Mesangial cell (primary cell): ENCODE data around the gene GPX7. TPM values are rescaled to one million over a fixed set of nuclear protein-coding genes. Genes with fewer than 3 reads are reported as not detected.

Source experiments
- total RNA-seq: library from RNA; depleted of rRNA; stranded (reverse); fragments of >200 nt; gene quantifications from 2 replicates; pipeline ENCODE4 v1.2.3, GENCODE V29; 2015

GPX7 gene
- total RNA-seq: 55.1 and 59.7 TPM in 2 replicates

GRCh38 chr1:52601991-52602855 is at the start of gene GPX7:
Gene GPX7, plus strand, starts transcription at chr1:52602371. Its CDS starts 39 bp downstream, at chr1:52602410.

GRCh38 chr1:52552505-52553361 is 49.4 kb upstream of the GPX7 start, which contains the start of gene TUT4:
Gene TUT4, minus strand, starts transcription at chr1:52553092. Its CDS starts 26,812 bp downstream, at chr1:52526280.

GRCh38 chr1:52632732-52633290 is 30.6 kb downstream of the GPX7 start, which contains the start of gene SHISAL2A:
Gene SHISAL2A, plus strand, starts transcription at chr1:52633168. Its CDS starts 326 bp downstream, at chr1:52633494.

Other genes with a start within 250 kb of the GPX7 start
- gene CC2D1B, start 236.2 kb upstream of the GPX7 start, total RNA-seq: 29.3 and 34.0 TPM in 2 replicates
- 1.9 and 17.1 TPM in 2 replicates for gene ORC1, start 197.9 kb upstream of the GPX7 start, total RNA-seq
- 8.2 and 14.7 TPM in 2 replicates for gene PRPF38A, start 197.8 kb upstream of the GPX7 start, total RNA-seq
- 14.3 and 29.9 TPM in 2 replicates for gene TUT4, start 49.3 kb upstream of the GPX7 start, total RNA-seq
- gene SHISAL2A, start 30.8 kb downstream of the GPX7 start, total RNA-seq: not detected in 2 replicates
- gene COA7, start 96.0 kb downstream of the GPX7 start, total RNA-seq: 8.0 and 12.3 TPM in 2 replicates
- 20.2 and 23.2 TPM in 2 replicates for gene ZYG11B, start 124.1 kb downstream of the GPX7 start, total RNA-seq
- 0.25 and 2.3 TPM in 2 replicates for gene ZYG11A, start 240.4 kb downstream of the GPX7 start, total RNA-seq